ENCODE results near the gene CRCP.

- TF ChIP-seq CTCF (IDR thresholded peaks at IDR 0.05; ENCODE audit: insufficient read depth, low read depth, low read length) (no peak), EZH2 (IDR thresholded peaks at IDR 0.05; ENCODE audit: insufficient read depth, low read length) (no peak)
Measured at GRCh38 chr7:66193146-66193725, 78.6 kb downstream of the CRCP start.

Measured in astrocyte (in vitro differentiated cells and primary cell).